GM15510 (cell line): ENCODE results near the gene ASIC2.

Experiments
- POLR2A ChIP-seq: IDR thresholded peaks from 3 replicates; pipeline ENCODE4 v1.6.1; 2011; ENCODE audit warnings: borderline replicate concordance; ENCODE audit not compliant: insufficient read length; ENCODE audit errors: extremely low read depth

The ASIC2 gene

DNA sequence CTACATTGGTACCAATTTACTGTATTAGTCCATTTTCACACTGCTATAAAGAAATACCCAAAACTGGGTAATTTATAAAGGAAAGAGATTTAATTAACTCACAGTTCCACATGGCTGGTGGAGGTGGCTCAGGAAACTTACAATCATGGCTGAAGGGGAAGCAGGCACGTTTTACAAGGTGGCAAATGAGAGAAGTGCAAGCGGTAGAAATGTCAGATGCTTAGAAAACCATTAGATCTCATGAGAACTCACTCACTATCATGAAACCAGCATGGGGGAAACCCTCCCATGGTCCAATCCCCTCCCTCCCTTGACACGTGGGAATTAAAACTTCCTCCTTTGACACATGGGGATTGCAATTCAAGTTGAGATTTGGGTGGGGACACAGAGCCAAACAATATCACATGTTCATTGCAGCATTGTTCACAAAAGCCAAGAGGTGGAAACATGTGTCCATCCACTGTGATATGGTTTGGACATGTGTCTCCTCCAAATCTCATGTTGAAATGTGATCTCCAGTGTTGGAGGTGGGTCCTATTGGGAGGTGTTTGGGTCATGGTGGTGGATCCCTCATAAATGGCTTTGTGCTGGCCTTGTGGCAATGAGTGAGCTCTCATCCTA lies 304.5 kb downstream of the ASIC2 start:
- no peak for TF ChIP-seq POLR2A

DNA sequence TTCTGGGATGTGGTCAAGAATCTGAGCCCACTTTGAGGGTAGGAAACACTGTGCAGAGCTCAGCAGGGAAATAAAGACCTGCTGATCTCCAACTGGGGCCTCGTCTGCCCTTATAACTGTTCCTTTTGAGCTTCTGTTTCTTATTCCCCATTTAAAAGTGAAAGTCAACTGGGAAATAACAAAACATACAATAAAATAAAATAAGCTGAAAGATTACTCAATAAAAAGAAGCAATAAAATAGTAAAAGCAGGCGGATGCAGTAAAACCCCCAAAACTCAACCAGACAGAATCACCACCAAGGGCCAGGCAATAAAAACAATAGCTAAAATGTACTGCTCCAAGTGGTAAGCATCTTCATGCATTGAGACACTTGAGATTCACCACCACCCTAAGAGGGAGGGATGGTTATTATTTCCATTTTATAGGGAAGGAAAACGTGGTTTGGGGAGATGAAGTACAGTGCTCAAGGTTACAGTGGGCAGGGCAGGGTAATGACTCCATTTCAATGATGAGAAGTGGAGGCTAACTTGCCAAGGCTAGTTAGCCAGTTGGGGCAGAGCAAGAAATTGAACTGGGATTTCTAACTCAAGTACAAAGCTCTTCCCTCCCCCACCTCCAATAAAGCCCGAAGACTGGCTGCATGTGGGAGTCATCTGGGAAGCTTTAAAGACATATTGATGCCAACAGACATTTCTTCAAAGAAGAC lies 307.9 kb downstream of the ASIC2 start:
- no peak for TF ChIP-seq POLR2A

DNA sequence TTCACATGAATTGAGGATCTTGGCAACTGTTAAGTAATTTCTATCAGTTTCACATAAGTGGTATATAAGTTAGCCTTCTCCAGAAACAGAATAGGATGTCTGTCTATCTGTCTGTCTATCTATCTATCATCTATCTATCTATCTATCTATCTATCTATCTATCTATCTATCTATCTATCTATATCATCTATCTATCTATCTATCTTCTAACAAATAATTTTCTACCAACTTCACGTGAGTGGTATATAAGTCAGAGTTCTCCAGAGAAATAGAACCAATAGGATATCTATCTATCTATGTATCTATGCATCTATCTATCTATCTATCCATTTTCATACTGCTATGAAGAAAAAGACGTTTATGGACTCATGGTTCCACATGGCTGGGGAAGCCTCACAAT lies 312.9 kb downstream of the ASIC2 start:
- TF ChIP-seq POLR2A: no peak

DNA sequence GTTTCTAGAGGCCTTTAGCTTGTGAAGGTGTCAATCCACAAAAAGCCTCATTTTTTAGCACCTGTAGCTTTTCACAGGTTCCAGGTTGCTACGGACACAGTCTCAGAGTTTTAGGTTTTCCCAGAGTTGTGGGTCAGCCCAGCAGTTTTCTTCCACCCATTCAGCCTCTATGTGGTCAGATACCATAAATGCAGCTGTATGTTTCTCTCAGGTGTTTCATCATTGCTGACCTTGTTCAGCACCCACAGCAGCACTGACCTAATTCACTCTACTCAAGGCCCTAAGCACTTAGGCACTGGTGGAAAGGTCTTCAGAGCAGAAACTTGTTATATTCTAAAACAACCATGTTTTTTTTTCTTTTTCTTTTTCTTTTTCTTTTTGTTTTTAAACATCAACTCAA lies 316.5 kb downstream of the ASIC2 start:
- TF ChIP-seq POLR2A: no peak

DNA sequence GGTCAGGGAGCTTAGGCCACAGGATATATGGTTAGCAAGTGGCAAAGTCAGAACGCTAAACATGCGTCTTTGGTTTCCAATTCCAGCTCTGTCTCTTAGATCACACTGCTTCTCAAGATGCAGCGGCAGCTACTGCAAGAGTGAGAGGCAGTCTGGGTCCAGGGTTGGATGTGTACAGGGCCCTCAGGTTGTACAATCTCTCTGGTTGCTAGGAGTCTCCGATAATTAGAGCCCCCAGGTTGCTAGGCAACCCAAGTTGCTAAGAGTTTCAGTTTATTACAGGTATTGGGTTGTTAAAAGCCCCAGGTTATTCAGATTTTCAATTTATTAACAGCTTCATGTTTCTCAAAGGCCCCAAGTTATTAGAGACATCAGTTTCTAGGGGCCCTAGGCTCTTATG lies 317.0 kb downstream of the ASIC2 start:
- no peak for TF ChIP-seq POLR2A

DNA sequence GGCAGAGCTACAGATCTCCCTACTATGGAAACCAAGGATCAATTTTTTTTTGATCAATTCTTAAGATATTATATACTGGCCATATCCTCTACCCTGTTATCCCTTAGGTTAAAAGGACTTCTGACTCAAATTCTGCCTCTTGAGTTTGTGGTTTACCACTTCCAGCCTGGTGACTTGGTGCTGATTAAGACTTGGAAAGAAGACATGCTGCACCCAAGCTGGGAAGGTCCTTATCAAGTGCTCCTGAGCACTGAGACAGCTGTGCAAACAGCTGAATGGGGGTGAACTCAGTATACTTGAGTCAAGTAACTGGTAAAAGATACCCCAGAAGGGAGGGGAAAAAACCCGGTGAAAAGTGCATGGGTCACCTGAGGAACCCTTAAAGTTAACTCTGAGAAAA lies 321.9 kb downstream of the ASIC2 start:
- TF ChIP-seq POLR2A: no peak

DNA sequence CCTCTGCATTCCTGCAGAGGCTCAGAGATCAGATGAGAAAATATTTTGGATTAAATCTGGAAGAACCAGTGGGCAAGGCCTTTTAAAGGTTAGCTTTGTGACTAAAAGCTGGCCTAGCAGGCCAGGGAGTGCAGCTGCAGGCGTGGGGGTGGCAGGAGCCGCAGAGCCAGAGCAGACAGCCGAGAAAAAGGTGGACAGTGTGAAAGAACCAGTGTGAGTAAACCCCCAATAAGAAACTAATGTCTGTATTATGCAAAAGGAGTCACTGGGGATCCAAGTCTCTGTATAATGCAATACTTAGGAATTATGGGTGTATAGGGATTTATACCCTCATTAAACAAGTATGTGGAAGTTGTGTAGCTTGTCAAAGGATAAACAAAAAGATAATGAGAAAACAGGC lies 322.8 kb downstream of the ASIC2 start:
- no peak for TF ChIP-seq POLR2A

DNA sequence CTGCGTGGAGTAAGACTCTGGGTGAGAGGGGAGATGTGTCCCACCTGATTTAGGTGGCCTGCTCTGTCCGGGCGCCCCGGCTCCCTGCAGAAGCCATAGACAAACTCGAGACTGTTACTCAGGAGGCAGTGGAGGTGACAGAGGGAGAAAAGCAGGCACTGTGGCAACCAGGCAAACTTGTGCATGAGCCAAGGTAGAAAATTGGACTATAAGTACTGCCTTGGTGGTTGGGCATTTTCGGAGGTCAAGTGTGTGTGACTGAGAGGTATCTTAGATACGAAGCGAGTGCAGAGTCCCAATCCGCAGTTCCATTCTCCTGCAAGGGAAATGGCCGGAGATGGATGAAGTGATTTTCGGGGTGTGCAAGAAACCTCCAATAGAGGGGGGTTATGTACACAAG lies 328.6 kb downstream of the ASIC2 start:
- TF ChIP-seq POLR2A: no peak
